Pancreas (tissue), 10 donors: ENCODE results near the gene USP53. TPM values are rescaled to one million over a fixed set of nuclear protein-coding genes. Genes with fewer than 3 reads are reported as not detected.

ENCODE experiments used
- ATAC-seq, 4 donors: fragments of 200-7000 bp; cut with Tn5 transposase; one replicate each; pipeline versions ENCODE4 v1.8.0 to v1.9.1; 2020; ENCODE audit warnings: mild to moderate bottlenecking in 4 of 4, moderate library complexity in 4 of 4
- DNase-seq, 6 donors: peaks; one replicate each; pipeline ENCODE4 v3.0.0-alpha.2; 2020
- FAIRE-seq: peaks from 2 replicates; lab custom pipeline; 2012; peaks lifted over from hg19 to GRCh38; lab: Jason Lieb, UNC
- H3K27ac ChIP-seq, 4 donors: fragments of 200-600 bp; sonication (generic); 1 replicate in 3 of 4; 2 replicates in 1 of 4; pipeline versions ENCODE4 v1.5.0 to v1.8.0; 2020
- H3K27me3 ChIP-seq, 4 donors: fragments of 200-600 bp; one replicate each; pipeline ENCODE4 v1.8.0; 2021
- H3K36me3 ChIP-seq, 3 donors: fragments of 200-600 bp; sonication (generic) in 1 of 3; one replicate each; pipeline versions ENCODE4 v1.5.0 to v1.8.0; 2020 to 2021
- H3K4me1 ChIP-seq, 3 donors: fragments of 200-600 bp; one replicate each; pipeline ENCODE4 v1.8.0; 2021
- H3K4me3 ChIP-seq, 4 donors: fragments of 200-600 bp; sonication (generic) in 2 of 4; one replicate each; pipeline versions ENCODE4 v1.5.0 to v1.8.0; 2020 to 2021
- H3K9me3 ChIP-seq, 4 donors: fragments of 200-600 bp; one replicate each; pipeline ENCODE4 v1.8.0; 2021
- WGBS, 2 donors: extraction: QIAGEN DNeasy Blood & Tissue Kit; methylation state at CpG; one replicate each; pipeline ENCODE4 v1.1.7; 2013; 5-methylcytosine and 5-hydroxymethylcytosine counted together
- intact Hi-C, 3 donors: fragments of 100-400 bp; cut with DNase I; formaldehyde crosslinking; loops; one replicate each; pipeline versions ENCODE4 v1.11.1 to v1.14.2; 2022
- polyA plus RNA-seq, 2 donors: library from polyadenylated mRNA; stranded (reverse); fragments of 200-250 nt; gene quantifications; one replicate each; pipeline ENCODE4 v1.2.3, GENCODE V29; 2013
- total RNA-seq, 6 donors: library from RNA; stranded (reverse); fragmentation: NEBNext Ultra II Directional in 4 of 6; extraction: Animal tissue kit (Norgen Biotek cat#: 25700) in 4 of 6; gene quantifications; one replicate each; pipeline versions ENCODE4 v1.2.1 to v1.2.4, GENCODE V29; 2021 to 2023
- TF ChIP-seq, protein P1 (sequence below), 4 donors: fragments of 200-600 bp; sonication (generic) in 3 of 4; IDR thresholded peaks; one replicate each; pipeline versions ENCODE4 v1.5.0 to v1.8.0; 2021; ENCODE audit warnings: antibody characterized with exemption in 4 of 4
- donor health status: healthy with polysubstance abuse.
- donor health status: DM: no; HTN: no; CAD: no; lungs with moderate emphysema.
- donor health status: DM: no; HTN: no; CAD: no.
- donor health status: control.
- donor health status: control.
- donor health status: Bipolar disorder and iron deficiency.
- donor health status: DM: yes; HTN: yes; CAD: no.
- donor health status: DM: no; HTN: no; CAD: no.
- donor health status: DM: no; HTN: no; CAD: no.
- donor health status: DM: yes; HTN: yes; CAD: no.

Gene USP53
- total and polyA plus RNA-seq, 8 donors = 11.2 to 21.2 (median 15.4) TPM

DNA sequence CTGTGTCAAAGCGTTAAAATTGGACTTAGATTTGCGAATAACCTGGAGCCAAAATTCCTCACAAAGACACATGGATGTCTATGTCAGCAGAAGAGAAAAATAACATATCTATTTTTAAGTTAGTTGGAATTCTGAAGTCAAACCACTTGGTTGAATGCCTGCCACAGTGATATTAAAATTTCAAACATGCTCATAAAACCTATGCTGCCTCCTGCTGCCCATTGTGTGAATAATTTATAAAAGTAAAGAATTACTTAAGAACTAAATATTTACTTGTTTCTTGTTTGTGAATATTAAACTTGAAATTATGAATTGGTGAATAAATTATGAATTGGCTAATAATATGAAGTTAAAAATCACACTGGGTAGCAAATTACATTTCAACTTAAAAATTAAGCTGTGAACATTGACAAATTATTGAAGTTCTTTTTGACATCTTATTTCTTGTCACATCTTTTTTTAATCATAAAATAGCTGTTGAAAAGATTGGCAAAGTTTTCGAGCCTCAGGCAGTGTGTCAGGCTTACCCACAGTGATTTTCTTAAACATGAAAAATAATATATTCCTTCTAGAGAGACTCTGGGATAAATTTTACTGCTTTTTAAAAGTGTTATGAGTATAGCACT, 74.0 kb downstream of the USP53 start:
- H3K4me1 ChIP-seq = peaks cover 0 to 21% (median 19%) of the 10 kb centered on the region in 3 donors
- H3K27ac ChIP-seq = no peak overlapping the region
- H3K27me3 ChIP-seq = no peaks in the 10 kb centered on the region
- H3K9me3 ChIP-seq = no peaks in the 10 kb centered on the region
- no peak overlapping the region for H3K4me3 ChIP-seq
- peak in 1 of 6 donors; percentile 23 for DNase-seq
- 58 to 64% methylated on average over 3 of the region's 3 CpGs for WGBS, 2 donors
- intact Hi-C loops = no loop called here
- peaks cover 0 to under 1% (median 0%) of the 10 kb centered on the region in 3 donors for H3K36me3 ChIP-seq
- peak; percentile 98 for FAIRE-seq
- ATAC-seq = peak; percentile 60 to 80 (median 68)
- TF ChIP-seq, protein P1, sequence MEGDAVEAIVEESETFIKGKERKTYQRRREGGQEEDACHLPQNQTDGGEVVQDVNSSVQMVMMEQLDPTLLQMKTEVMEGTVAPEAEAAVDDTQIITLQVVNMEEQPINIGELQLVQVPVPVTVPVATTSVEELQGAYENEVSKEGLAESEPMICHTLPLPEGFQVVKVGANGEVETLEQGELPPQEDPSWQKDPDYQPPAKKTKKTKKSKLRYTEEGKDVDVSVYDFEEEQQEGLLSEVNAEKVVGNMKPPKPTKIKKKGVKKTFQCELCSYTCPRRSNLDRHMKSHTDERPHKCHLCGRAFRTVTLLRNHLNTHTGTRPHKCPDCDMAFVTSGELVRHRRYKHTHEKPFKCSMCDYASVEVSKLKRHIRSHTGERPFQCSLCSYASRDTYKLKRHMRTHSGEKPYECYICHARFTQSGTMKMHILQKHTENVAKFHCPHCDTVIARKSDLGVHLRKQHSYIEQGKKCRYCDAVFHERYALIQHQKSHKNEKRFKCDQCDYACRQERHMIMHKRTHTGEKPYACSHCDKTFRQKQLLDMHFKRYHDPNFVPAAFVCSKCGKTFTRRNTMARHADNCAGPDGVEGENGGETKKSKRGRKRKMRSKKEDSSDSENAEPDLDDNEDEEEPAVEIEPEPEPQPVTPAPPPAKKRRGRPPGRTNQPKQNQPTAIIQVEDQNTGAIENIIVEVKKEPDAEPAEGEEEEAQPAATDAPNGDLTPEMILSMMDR (IDR thresholded peaks at IDR 0.05) = peak in 3 of 4 donors; percentile 6 to 28 (median 26)

DNA sequence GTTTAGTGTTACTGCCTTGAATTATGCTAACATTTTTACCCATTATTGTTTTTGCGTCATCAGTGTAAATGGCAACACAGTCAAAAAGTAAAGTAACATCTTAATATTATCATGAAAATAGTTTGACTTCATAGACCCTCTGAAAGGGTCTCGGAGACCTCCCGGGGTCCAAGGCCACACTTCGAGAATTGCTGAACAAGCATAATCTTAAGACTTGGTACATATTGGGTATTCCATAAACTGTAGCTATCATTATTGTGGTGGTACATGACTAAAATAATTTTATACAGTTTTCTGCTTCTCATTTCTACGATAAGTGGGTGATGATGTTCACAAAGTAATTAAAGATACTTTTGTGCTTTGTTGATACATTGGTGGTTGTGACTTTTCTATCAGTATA, 76.8 kb downstream of the USP53 start:
- FAIRE-seq (no peak), ATAC-seq (no peak), DNase-seq (no peak)
- Histone ChIP-seq H3K36me3 (peaks cover 0 to 23% (median 6%) of the 10 kb centered on the region in 3 donors), H3K9me3 (no peaks in the 10 kb centered on the region), H3K4me1 (peaks cover 0 to 16% (median 13%) of the 10 kb centered on the region in 3 donors), H3K4me3 (no peak overlapping the region), H3K27me3 (no peaks in the 10 kb centered on the region), H3K27ac (no peak overlapping the region)
- WGBS, 2 donors = 91 to 95% methylated on average over 5 of the region's 5 CpGs
- intact Hi-C loops = no loop called here
- TF ChIP-seq, protein P1 (IDR thresholded peaks at IDR 0.05) = no peak

DNA sequence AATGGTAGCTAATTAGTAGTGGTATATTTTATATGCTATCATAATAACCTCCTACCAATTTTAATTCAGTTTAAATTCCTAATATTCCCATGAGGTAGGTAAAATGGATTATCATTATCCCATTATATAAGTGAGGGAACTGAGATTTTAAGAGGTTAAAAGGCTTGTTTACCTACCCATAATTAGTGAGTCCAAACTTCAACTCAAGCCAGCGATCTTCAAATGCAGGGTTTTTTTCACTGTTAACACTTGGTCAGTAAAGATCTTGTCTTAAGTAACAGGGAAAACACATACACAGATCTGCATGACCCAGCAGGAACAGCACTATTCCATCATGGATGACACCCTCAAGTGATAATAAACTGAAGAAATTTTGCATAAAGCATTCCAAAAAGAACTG, 78.1 kb downstream of the USP53 start:
- WGBS, 2 donors = 27 to 29% methylated on average over 1 of the region's 1 CpG
- H3K9me3 ChIP-seq = no peaks in the 10 kb centered on the region
- H3K4me3 ChIP-seq = no peak overlapping the region
- H3K27me3 ChIP-seq = no peaks in the 10 kb centered on the region
- H3K36me3 ChIP-seq = peaks cover 0 to 23% (median 6%) of the 10 kb centered on the region in 3 donors
- H3K4me1 ChIP-seq = peaks cover 0 to 4% (median 3%) of the 10 kb centered on the region in 3 donors
- H3K27ac ChIP-seq = no peak overlapping the region
- no peak for DNase-seq
- intact Hi-C loops = loop anchor here in 1 of 3 donors (10.0 kb wide), 1 partner anchor 246 kb away; no protein-coding TSS in a partner anchor
- TF ChIP-seq, protein P1 (IDR thresholded peaks at IDR 0.05) = no peak
- no peak for FAIRE-seq
- ATAC-seq = no peak

DNA sequence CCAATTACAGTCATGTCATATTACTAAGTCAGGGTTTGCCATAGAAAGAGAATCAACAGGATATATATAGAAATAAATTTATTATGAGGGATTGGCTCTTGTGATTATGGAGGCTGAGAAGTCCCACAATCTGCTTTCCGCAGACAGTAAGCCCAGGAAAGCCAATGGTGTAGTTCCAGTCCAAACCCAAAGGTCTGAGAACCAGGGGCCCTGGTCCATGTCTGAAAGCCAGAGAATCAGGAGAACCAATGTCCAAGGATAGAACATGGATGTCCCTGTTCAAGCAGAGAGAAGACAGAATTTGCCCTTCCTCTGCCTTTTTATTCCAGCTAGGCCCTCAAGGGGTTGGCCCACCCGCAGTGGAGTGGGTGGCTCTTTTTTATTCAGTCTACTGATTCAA, 83.8 kb downstream of the USP53 start:
- Histone ChIP-seq H3K36me3 (peaks cover 0 to 23% (median 6%) of the 10 kb centered on the region in 3 donors), H3K27me3 (no peaks in the 10 kb centered on the region), H3K9me3 (no peaks in the 10 kb centered on the region), H3K27ac (no peak overlapping the region), H3K4me1 (peaks cover 0 to 14% (median 12%) of the 10 kb centered on the region in 3 donors), H3K4me3 (no peak overlapping the region)
- TF ChIP-seq, protein P1 (IDR thresholded peaks at IDR 0.05) = no peak
- ATAC-seq = no peak
- no peak for DNase-seq
- intact Hi-C loops = loop anchor here in 1 of 3 donors (10.0 kb wide), 1 partner anchor 252 kb away; no protein-coding TSS in a partner anchor
- WGBS, 2 donors = 97 to 100% methylated on average over 2 of the region's 2 CpGs
- no peak for FAIRE-seq

DNA sequence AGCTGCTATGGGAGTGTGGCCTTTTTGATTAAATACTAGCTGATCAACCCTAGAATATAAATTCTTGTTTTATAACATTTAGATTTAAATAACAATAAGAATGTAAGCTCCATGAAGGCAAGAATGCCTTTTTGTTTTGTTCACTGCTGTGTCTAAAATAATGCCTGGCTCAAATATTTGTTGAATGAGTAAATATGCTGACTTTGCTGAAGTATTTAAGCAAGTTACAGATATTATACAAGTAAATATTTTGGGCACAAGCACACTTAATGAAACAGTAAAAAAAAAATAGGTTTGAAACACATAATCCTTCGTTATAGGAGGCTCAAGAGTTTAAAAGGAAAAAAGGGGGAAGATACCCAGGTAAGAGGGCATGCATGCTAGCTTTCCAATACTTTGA, 85.3 kb downstream of the USP53 start:
- intact Hi-C loops = loop anchor here in 1 of 3 donors (10.0 kb wide), 1 partner anchor 253 kb away; no protein-coding TSS in a partner anchor
- Histone ChIP-seq H3K36me3 (peaks cover 0 to 10% (median 4%) of the 10 kb centered on the region in 3 donors), H3K27me3 (no peaks in the 10 kb centered on the region), H3K27ac (no peak overlapping the region), H3K4me1 (peaks cover 0 to 14% (median 12%) of the 10 kb centered on the region in 3 donors), H3K4me3 (no peak overlapping the region), H3K9me3 (no peaks in the 10 kb centered on the region)
- 92 to 96% methylated on average over 1 of the region's 1 CpG for WGBS, 2 donors
- TF ChIP-seq, protein P1 (IDR thresholded peaks at IDR 0.05) = no peak
- DNase-seq = no peak
- FAIRE-seq = no peak
- no peak for ATAC-seq
